HG02623 (cell line): ENCODE results near the gene PKDCC.
A peak's percentile ranks its signal among the peaks of the same experiment; 100 is the strongest.

Experiments
- ATAC-seq: cut with Tn5 transposase; IDR thresholded peaks from one replicate; pipeline ENCODE4 v1.9.1; 2021; ENCODE audit warnings: moderate library complexity; ENCODE audit not compliant: unreplicated experiment

Gene PKDCC

DNA sequence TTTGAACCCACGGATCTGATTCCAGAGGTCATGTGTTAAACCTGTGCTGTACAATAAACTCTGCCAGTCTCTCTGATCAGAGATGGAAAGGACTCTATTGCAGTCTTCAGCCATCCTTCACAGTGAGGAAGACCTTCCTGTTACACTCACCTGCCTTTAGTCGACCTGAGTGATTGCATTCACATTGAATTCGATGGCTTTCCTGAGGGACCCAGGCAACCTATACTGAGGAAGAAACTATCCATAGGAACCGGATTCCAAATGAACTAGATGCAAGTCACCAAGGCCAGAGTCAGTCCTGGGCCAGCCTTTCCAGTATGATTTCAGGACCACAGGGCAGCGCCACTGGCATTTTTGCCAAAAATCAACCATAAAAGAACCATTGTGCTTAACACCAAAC lies 56.8 kb downstream of the PKDCC start:
- ATAC-seq: no peak

- peak; percentile 38 for ATAC-seq
These were observed 57.8 kb downstream of the PKDCC start for GRCh38 chr2:42105330-42106256.

DNA sequence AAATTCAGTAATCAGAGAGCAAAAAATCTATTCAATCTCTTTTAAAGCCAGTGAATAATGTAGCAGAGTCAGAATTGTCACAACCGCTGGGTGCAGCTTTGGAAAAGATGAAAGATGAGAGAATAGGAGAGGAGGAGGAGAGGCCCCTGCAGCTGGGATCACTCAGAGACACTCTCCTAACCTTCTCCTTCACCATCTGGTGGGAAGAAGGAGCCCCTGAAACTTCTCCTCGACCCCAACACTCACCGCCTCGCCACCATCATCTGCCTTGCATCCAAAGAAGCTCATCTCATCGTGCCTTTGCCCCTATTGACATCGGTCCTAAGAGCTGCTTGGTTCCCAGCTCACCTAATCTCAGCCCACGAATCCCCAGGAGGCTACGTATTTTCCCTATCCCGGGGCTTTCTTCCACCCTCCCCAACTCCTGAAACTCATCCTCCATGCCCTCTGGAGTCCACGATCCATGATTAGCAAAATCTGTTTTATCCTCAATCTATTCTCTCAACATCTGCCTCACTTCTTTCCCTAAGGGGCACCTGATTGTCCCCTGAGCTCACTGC lies 58.5 kb downstream of the PKDCC start:
- ATAC-seq: no peak

GRCh38 chr2:42107249-42108042 lies 59.6 kb downstream of the PKDCC start:
- ATAC-seq: no peak
